Chondrocyte (in vitro differentiated cells): ENCODE data around the gene CD247. TPM values are rescaled to one million over a fixed set of nuclear protein-coding genes. Genes with fewer than 3 reads are reported as not detected.

Experiments
- DNase-seq: peaks from one replicate; pipeline ENCODE4 v3.0.0; 2021; ENCODE audit warnings: mixed read lengths, low spot score
- H3K27ac Mint-ChIP-seq: one replicate; pipeline ENCODE4 v1.8.0; 2021; ENCODE audit warnings: mild to moderate bottlenecking, moderate library complexity, mixed read lengths; ENCODE audit not compliant: unreplicated experiment
- H3K27me3 Mint-ChIP-seq: 2 replicates; pipeline ENCODE4 v1.8.0; 2021; ENCODE audit warnings: low read depth, mixed read lengths
- H3K36me3 Mint-ChIP-seq: 2 replicates; pipeline ENCODE4 v1.8.0; 2021; ENCODE audit warnings: low read depth, mixed read lengths
- H3K4me1 Mint-ChIP-seq: 2 replicates; pipeline ENCODE4 v1.8.0; 2021; ENCODE audit warnings: low read depth, mild to moderate bottlenecking, mixed read lengths
- H3K4me3 Mint-ChIP-seq: one replicate; pipeline ENCODE4 v1.8.0; 2021; ENCODE audit warnings: mild to moderate bottlenecking, moderate library complexity, mixed read lengths; ENCODE audit not compliant: unreplicated experiment
- H3K9me3 Mint-ChIP-seq: 2 replicates; pipeline ENCODE4 v1.8.0; 2021; ENCODE audit warnings: low read depth, mixed read lengths
- CTCF ChIP-seq: fragments of 200-600 bp; sonication (generic); IDR thresholded peaks from 2 replicates; pipeline ENCODE4 v1.5.0; 2021; ENCODE audit warnings: antibody characterized with exemption, mild to moderate bottlenecking, moderate library complexity
- total RNA-seq: library from RNA; stranded (reverse); gene quantifications from 3 replicates; pipeline ENCODE4 v1.2.1, GENCODE V29; 2021

CD247 gene
- total RNA-seq, 1 donor from 2014 or later = not detected

DNA sequence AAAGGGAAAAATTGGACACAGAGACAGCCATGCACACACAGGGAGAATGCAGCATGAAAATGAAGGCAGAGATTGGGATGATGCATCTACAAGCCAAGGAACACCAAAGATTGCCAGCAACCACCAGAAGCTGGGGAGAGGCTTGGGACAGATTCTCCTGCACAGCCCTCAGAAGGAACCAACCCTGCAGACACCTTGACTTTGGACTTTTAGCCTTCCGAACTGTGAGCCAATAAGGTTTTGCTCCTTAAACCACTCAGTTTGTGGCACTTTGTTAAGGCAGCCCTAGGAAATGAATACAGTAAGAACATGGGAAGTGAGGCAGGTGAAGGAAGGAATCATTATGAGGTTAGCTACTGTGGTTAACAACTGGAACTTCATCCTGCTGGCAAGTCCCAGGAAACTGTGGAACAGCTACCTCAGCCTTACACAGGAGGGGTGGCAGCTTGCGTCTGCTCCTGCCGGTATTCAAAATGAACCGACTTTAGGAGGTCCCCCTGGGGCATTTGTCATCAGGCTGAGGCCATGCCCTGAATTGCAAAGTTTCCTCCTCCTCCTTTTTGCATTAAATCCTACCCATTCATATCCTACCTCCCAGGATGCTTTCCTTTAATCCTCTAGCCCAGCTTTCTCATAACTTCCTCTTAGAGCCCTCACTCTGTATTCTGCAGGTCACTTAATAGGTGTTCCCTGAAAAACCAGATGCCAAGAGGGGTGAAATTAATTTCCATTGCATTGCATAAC, 15.4 kb downstream of the CD247 start:
- DNase-seq = no peak
- TF ChIP-seq CTCF = no peak
- Mint-ChIP-seq H3K9me3 (no peaks in the 10 kb centered on the region), H3K27ac (no peak overlapping the region), H3K36me3 (no peaks in the 10 kb centered on the region), H3K27me3 (peaks cover 42% of the 10 kb centered on the region), H3K4me3 (no peak overlapping the region), H3K4me1 (no peaks in the 10 kb centered on the region)

- H3K4me1 Mint-ChIP-seq = no peaks in the 10 kb centered on the region
- no peak overlapping the region for H3K27ac Mint-ChIP-seq
- DNase-seq = no peak
- TF ChIP-seq CTCF = no peak
- no peaks in the 10 kb centered on the region for H3K36me3 Mint-ChIP-seq
- no peak overlapping the region for H3K4me3 Mint-ChIP-seq
- H3K27me3 Mint-ChIP-seq = peaks cover 45% of the 10 kb centered on the region
- H3K9me3 Mint-ChIP-seq = no peaks in the 10 kb centered on the region
Observed at GRCh38 chr1:167502192-167502551, 16.2 kb downstream of the CD247 start.

- peaks cover 49% of the 10 kb centered on the region for H3K27me3 Mint-ChIP-seq
- no peaks in the 10 kb centered on the region for H3K9me3 Mint-ChIP-seq
- no peak overlapping the region for H3K27ac Mint-ChIP-seq
- H3K4me3 Mint-ChIP-seq = no peak overlapping the region
- H3K36me3 Mint-ChIP-seq = no peaks in the 10 kb centered on the region
- no peaks in the 10 kb centered on the region for H3K4me1 Mint-ChIP-seq
- TF ChIP-seq CTCF = no peak
- DNase-seq = no peak
Observed at GRCh38 chr1:167501515-167502191, 16.7 kb downstream of the CD247 start.

- no peak overlapping the region for H3K27ac Mint-ChIP-seq
- no peaks in the 10 kb centered on the region for H3K4me1 Mint-ChIP-seq
- no peaks in the 10 kb centered on the region for H3K9me3 Mint-ChIP-seq
- no peaks in the 10 kb centered on the region for H3K36me3 Mint-ChIP-seq
- H3K4me3 Mint-ChIP-seq = no peak overlapping the region
- TF ChIP-seq CTCF = no peak
- H3K27me3 Mint-ChIP-seq = peaks cover 60% of the 10 kb centered on the region
- DNase-seq = no peak
Observed at GRCh38 chr1:167500283-167500860, 18.0 kb downstream of the CD247 start.

DNA sequence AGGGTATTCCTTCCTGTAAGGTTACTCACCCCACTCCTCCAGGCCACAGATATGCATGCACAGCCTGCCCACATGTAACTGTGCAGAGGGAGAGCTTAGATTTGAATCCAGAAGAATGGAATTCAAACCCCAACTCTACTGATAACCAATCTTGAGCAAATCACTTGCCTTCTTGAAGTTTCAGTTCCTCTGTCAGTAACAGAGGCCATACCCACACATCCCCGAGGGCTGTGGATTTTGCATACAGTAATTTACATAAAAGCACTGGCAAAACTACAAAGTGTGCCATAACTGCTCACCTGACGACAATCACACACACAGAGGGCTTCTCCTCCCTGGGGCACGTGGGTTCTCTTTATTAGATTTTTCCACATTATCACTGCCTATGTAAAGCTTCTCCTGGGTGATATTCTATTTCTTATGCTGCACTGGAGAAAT, 18.6 kb downstream of the CD247 start:
- Mint-ChIP-seq H3K4me3 (no peak overlapping the region), H3K27ac (no peak overlapping the region), H3K27me3 (peaks cover 60% of the 10 kb centered on the region), H3K36me3 (no peaks in the 10 kb centered on the region), H3K9me3 (no peaks in the 10 kb centered on the region), H3K4me1 (no peaks in the 10 kb centered on the region)
- no peak for DNase-seq
- TF ChIP-seq CTCF = no peak
